Common myeloid progenitor, CD34-positive (primary cell): Measurements from ENCODE around the gene OPCML.

Experiments used
- CTCF ChIA-PET: fragments of 350-600 bp; sonication (Branson Sonifier 250); formaldehyde crosslinking; loops from one replicate; lab custom pipeline; 2021; ENCODE audit warnings: antibody characterized with exemption; lab: Charles Lee
- POLR2A ChIA-PET: fragments of 350-600 bp; sonication (Branson Sonifier 250); formaldehyde crosslinking; loops from one replicate; lab custom pipeline; 2021; ENCODE audit warnings: antibody characterized with exemption; lab: Charles Lee
- DNase-seq, 3 donors: peaks; one replicate each; pipeline versions ENCODE4 v3.0.0 to v3.0.0-alpha.2; 2013
- H3K27ac ChIP-seq, 2 experiments: 1 replicate in 1 of 2; 2 replicates in 1 of 2; pipeline ENCODE4 v1.7.0; 2013; ENCODE audit warnings: inconsistent platforms in 2 of 2, low read length in 2 of 2, mild to moderate bottlenecking in 2 of 2, low read depth in 1 of 2, moderate library complexity in 1 of 2; ENCODE audit not compliant: severe bottlenecking in 2 of 2, insufficient read depth in 1 of 2, poor library complexity in 1 of 2
- H3K27me3 ChIP-seq, 5 experiments: replicated peaks in 2 of 5; 1 replicate in 3 of 5; 2 replicates in 2 of 5; pipeline versions ENCODE4 v1.6.1 to v1.7.0; 2013; ENCODE audit warnings: low read length in 4 of 5, mild to moderate bottlenecking in 2 of 5, moderate library complexity in 2 of 5, inconsistent platforms in 1 of 5; ENCODE audit not compliant: insufficient read depth in 5 of 5, control insufficient read depth in 4 of 5
- H3K36me3 ChIP-seq, 4 experiments: 1 replicate in 2 of 4; 2 replicates in 2 of 4; pipeline versions ENCODE4 v1.6.1 to v1.7.0; 2013; ENCODE audit warnings: low read length in 3 of 4, control low read depth in 1 of 4, mild to moderate bottlenecking in 1 of 4; ENCODE audit not compliant: control insufficient read depth in 4 of 4, insufficient read depth in 4 of 4
- H3K4me1 ChIP-seq, 4 experiments: 1 replicate in 3 of 4; 2 replicates in 1 of 4; pipeline versions ENCODE4 v1.6.1 to v1.7.1; 2013; ENCODE audit warnings: low read length in 3 of 4, mild to moderate bottlenecking in 3 of 4, control low read depth in 1 of 4, inconsistent platforms in 1 of 4, moderate library complexity in 1 of 4; ENCODE audit not compliant: control insufficient read depth in 4 of 4, insufficient read depth in 4 of 4; ENCODE audit errors: control extremely low read depth in 1 of 4
- H3K4me3 ChIP-seq, 7 experiments: 1 replicate in 4 of 7; 2 replicates in 3 of 7; pipeline versions ENCODE4 v1.5.1 to v1.7.0; 2013; ENCODE audit warnings: mild to moderate bottlenecking in 7 of 7, low read length in 6 of 7, moderate library complexity in 6 of 7, inconsistent platforms in 2 of 7, low read depth in 2 of 7, control low read depth in 1 of 7; ENCODE audit not compliant: insufficient read depth in 4 of 7, control insufficient read depth in 1 of 7; ENCODE audit errors: extremely low read depth in 1 of 7
- H3K9me3 ChIP-seq, 5 experiments: 1 replicate in 4 of 5; 2 replicates in 1 of 5; pipeline versions ENCODE4 v1.6.1 to v1.7.1; 2013; ENCODE audit warnings: low read length in 4 of 5, mild to moderate bottlenecking in 2 of 5, inconsistent platforms in 1 of 5, low read depth in 1 of 5, moderate library complexity in 1 of 5; ENCODE audit not compliant: control insufficient read depth in 4 of 5, insufficient read depth in 2 of 5; ENCODE audit errors: control extremely low read depth in 1 of 5
- WGBS: methylation state at CpG from one replicate; pipeline ENCODE4 v1.1.5; 2013; ENCODE audit not compliant: insufficient coverage; 5-methylcytosine and 5-hydroxymethylcytosine counted together

Gene OPCML

DNA sequence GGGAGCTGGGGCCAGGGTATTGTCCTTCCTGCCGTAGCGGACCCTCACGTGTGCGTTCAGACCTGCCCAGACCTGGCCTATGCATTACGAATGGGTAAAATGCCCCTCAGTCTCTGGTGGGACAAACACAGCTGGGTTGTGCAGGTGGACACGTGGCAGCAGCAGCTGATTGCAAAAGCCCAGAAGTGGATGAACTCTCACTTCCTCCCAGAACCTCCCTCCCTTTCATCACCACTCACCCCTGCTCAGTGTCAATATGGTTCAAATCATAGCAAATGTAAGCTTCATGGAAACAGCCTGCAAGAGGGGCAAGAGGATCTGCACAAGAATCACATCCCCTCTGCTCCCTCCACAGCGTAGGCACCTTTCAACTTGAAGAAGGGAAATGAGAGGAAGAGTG lies 352.1 kb downstream of the OPCML start:
- Histone ChIP-seq H3K36me3 (no peaks in the 10 kb centered on the region), H3K27me3 (peaks cover 0 to 8% (median 4%) of the 10 kb centered on the region in 5 experiments), H3K4me1 (peaks cover 0 to 6% (median 0%) of the 10 kb centered on the region in 4 experiments), H3K27ac (no peak overlapping the region), H3K9me3 (no peaks in the 10 kb centered on the region), H3K4me3 (no peak overlapping the region)
- 93% methylated on average over 6 of the region's 7 CpGs for WGBS
- POLR2A ChIA-PET = interaction anchor here (0.6 kb wide), 1 partner anchor 246 kb away, joined by 3 read pairs; no protein-coding TSS in a partner anchor
- no peak for DNase-seq
- CTCF ChIA-PET = interaction anchor here (0.6 kb wide), 1 partner anchor 323 kb away, joined by 3 read pairs; no protein-coding TSS in a partner anchor

DNA sequence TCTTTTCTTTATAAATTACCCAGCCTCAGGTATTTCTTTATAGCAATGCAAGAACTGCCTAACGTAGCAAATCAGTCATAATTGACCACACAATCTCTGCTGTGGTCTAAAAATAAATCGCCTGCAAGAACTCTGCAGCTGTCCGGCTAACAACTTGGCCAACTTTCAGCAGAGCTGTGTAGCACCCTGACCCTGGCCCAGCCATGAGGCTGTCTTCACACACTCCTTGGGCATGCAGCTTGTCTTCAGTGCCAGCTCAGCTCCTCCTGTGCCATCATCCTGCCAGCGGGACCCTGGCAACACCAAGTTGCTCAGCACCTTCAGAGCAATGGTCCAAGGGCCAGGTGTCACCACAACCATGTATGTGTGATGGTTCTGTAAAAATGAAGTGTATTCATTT lies 355.6 kb downstream of the OPCML start:
- Histone ChIP-seq H3K27ac (no peak overlapping the region), H3K36me3 (no peaks in the 10 kb centered on the region), H3K9me3 (no peaks in the 10 kb centered on the region), H3K27me3 (peaks cover 0 to 2% (median 0%) of the 10 kb centered on the region in 5 experiments), H3K4me3 (no peak overlapping the region), H3K4me1 (peaks cover 0 to 7% (median 1%) of the 10 kb centered on the region in 4 experiments)
- CTCF ChIA-PET = no interaction called here
- no peak for DNase-seq
- 78% methylated on average over 4 of the region's 4 CpGs for WGBS
- POLR2A ChIA-PET = no interaction called here

DNA sequence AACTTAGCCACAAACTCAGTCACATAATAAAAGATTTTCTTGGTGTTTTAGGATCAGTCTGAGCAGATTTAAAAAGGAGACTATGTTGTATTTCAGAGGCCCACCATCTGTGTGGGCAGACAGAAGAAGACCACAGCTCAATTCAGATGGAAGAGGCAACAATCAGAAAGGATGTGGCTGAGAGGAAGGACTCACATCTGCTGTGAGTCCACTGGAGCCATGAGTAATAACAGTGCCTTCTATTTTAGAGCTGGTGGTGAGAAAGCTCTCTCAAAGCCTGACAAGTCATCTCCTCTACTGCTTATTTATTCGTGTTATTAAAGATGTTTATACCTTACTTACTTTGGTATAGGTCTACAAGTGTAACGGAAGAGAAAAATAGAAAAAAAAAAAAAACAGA lies 357.2 kb downstream of the OPCML start:
- no peaks in the 10 kb centered on the region for H3K36me3 ChIP-seq
- H3K9me3 ChIP-seq = no peaks in the 10 kb centered on the region
- H3K27ac ChIP-seq = no peak overlapping the region
- H3K27me3 ChIP-seq = peaks cover 0 to 4% (median 0%) of the 10 kb centered on the region in 5 experiments
- WGBS = no CpG with 5 or more reads among the region's 2 CpGs
- peaks cover 0 to 7% (median 1%) of the 10 kb centered on the region in 4 experiments for H3K4me1 ChIP-seq
- H3K4me3 ChIP-seq = no peak overlapping the region
- CTCF ChIA-PET = interaction anchor here (0.7 to 2.1 kb wide), 4 partner anchors 10 to 41 kb away, joined by 3 to 11 read pairs (median 6); no protein-coding TSS in a partner anchor
- DNase-seq = peak in 2 of 3 donors; percentile 41 to 69
- POLR2A ChIA-PET = no interaction called here

DNA sequence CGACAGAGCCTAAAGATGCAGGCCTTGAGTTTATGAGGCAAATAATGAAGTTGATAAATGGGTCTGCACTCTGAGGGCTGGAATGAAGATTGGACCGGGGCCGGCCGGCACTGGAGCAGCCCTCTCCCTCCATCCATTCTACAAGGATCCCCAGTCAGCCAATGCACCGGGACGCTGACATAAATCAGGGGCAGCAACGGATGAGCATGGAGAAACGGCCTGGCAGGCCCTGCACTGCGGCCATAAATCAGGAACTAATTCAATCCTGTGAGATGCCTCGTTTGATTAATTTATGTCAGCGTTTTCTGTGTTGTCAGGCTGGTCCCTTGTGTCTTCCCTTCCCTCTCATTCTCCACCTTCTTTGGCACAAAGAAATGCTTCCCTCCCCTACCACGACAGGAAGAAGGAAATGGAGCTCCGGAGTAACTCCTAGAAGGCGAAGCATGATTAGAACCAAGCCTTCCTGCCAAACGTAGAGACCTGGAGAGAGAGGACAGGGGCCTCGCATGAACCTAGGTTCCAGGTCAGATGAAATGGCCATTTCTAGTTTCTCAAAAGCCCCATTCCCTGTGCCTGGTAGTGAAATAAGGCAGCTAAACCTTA lies 358.4 kb downstream of the OPCML start:
- peaks cover 0 to 7% (median 1%) of the 10 kb centered on the region in 4 experiments for H3K4me1 ChIP-seq
- peaks cover 0 to 4% (median 0%) of the 10 kb centered on the region in 5 experiments for H3K27me3 ChIP-seq
- CTCF ChIA-PET = interaction anchor here (1.4 to 2.1 kb wide), 2 partner anchors 8 to 9 kb away, joined by 4 to 7 read pairs; no protein-coding TSS in a partner anchor
- H3K9me3 ChIP-seq = no peaks in the 10 kb centered on the region
- no peak for DNase-seq
- H3K4me3 ChIP-seq = no peak overlapping the region
- H3K27ac ChIP-seq = no peak overlapping the region
- POLR2A ChIA-PET = no interaction called here
- no peaks in the 10 kb centered on the region for H3K36me3 ChIP-seq
- 24% methylated on average over 14 of the region's 16 CpGs for WGBS

DNA sequence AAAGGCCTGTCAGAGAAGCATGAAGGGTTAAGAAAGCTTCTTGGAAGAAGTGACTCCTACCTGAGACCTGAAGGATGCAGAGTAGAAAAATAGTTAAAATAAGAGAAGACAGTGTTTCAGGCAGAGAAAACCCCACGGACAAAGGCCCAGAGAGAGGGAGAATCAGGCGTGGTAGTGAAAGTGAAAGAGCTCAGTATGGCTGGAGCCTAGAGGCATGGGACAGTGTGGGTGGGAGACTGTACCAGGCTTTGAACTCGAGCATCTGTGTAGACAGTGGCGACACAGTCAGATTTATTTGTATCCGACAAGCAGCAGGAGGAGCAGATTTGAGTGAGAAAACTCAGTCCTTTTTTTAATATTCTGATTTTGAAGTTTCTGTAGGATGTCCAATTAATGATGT lies 360.0 kb downstream of the OPCML start:
- WGBS = 90% methylated on average over 2 of the region's 5 CpGs
- CTCF ChIA-PET = interaction anchor here (1.0 kb wide), 1 partner anchor 10 kb away, joined by 4 read pairs; no protein-coding TSS in a partner anchor
- Histone ChIP-seq H3K27ac (no peak overlapping the region), H3K4me1 (peaks cover 0 to 7% (median 1%) of the 10 kb centered on the region in 4 experiments), H3K4me3 (no peak overlapping the region), H3K9me3 (no peaks in the 10 kb centered on the region), H3K27me3 (peaks cover 0 to 4% (median 0%) of the 10 kb centered on the region in 5 experiments), H3K36me3 (no peaks in the 10 kb centered on the region)
- POLR2A ChIA-PET = no interaction called here
- DNase-seq = no peak

DNA sequence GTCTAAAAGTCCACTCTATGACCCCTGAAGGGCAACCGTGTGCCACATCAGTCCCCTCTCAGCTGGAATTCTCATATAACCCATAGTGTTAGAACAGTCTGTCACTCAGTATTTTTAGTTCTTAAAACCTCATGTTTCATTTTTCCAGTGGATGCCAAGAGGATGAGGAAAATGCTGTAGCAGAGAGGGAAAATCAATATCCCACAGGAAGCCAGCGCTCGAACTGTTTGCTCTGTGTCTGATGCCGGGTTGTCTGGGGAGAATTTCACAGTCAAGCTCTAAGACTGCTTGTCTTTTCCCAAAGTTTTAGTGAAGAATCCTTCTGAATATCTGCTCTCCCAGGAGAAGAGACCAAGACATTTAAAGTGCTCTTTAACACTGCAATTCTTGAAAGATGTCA lies 360.9 kb downstream of the OPCML start:
- WGBS = 95% methylated on average over 4 of the region's 4 CpGs
- Histone ChIP-seq H3K4me1 (peaks cover 0 to 3% (median under 1%) of the 10 kb centered on the region in 4 experiments), H3K27me3 (peaks cover 0 to 4% (median 0%) of the 10 kb centered on the region in 5 experiments), H3K27ac (no peak overlapping the region), H3K9me3 (no peaks in the 10 kb centered on the region), H3K36me3 (no peaks in the 10 kb centered on the region), H3K4me3 (no peak overlapping the region)
- no peak for DNase-seq
- POLR2A ChIA-PET = no interaction called here
- CTCF ChIA-PET = interaction anchor here (1.3 kb wide), 1 partner anchor 16 kb away, joined by 3 read pairs; no protein-coding TSS in a partner anchor

DNA sequence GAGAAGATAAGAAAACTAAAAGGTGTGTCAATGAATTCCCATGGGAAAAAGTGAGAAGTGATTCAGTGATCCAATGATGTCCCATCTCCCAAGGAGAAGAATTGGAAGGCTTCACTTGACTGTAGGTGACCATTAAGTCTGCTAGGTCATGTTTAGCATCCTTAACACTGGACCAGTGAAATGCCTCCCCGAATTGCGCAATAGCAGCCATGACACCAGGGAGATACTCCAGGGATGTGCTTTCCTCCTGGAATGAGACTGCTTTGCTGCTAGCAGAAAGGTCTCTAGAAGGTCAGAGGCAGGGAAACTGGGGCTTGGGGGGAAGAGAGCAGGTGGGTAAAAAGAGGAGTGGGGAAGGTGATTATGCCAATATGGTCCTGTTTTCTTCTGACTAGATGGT lies 364.3 kb downstream of the OPCML start:
- peaks cover 0 to 4% (median 2%) of the 10 kb centered on the region in 5 experiments for H3K27me3 ChIP-seq
- 88% methylated on average over 2 of the region's 2 CpGs for WGBS
- CTCF ChIA-PET = no interaction called here

More for the DNA sequence above, 364.3 kb downstream of the OPCML start:
- Histone ChIP-seq H3K36me3 (no peaks in the 10 kb centered on the region), H3K27ac (no peak overlapping the region), H3K4me3 (no peak overlapping the region), H3K4me1 (no peaks in the 10 kb centered on the region), H3K9me3 (no peaks in the 10 kb centered on the region)
- POLR2A ChIA-PET = no interaction called here
- DNase-seq = no peak
